GM12875 (cell line): ENCODE data around the gene CADPS.

Experiments used
- H3K4me3 ChIP-seq: one replicate; pipeline ENCODE4 v1.5.1; 2011; ENCODE audit warnings: low read depth, low read length, control low read depth
- CTCF ChIP-seq: IDR thresholded peaks from 2 replicates; pipeline ENCODE4 v1.5.1; 2011; ENCODE audit warnings: low read depth, mild to moderate bottlenecking, control low read depth, inconsistent platforms, low read length, moderate library complexity, borderline replicate concordance; ENCODE audit not compliant: insufficient read depth

Gene CADPS

GRCh38 chr3:62678841-62679240, 196.4 kb downstream of the CADPS start:
- no peak for TF ChIP-seq CTCF

GRCh38 chr3:62677926-62678325, 197.3 kb downstream of the CADPS start:
- TF ChIP-seq CTCF = no peak
- no peak overlapping the region for H3K4me3 ChIP-seq

More at GRCh38 chr3:62678841-62679240, 196.4 kb downstream of the CADPS start:
- H3K4me3 ChIP-seq = no peak overlapping the region

GRCh38 chr3:62676689-62677271, 198.4 kb downstream of the CADPS start:
- no peak overlapping the region for H3K4me3 ChIP-seq

GRCh38 chr3:62675492-62675891, 199.7 kb downstream of the CADPS start:
- no peak for TF ChIP-seq CTCF

More at GRCh38 chr3:62676689-62677271, 198.4 kb downstream of the CADPS start:
- TF ChIP-seq CTCF = no peak

GRCh38 chr3:62672988-62673313, 202.3 kb downstream of the CADPS start:
- H3K4me3 ChIP-seq = no peak overlapping the region
- no peak for TF ChIP-seq CTCF

More at GRCh38 chr3:62675492-62675891, 199.7 kb downstream of the CADPS start:
- H3K4me3 ChIP-seq = no peak overlapping the region

GRCh38 chr3:62672270-62672987, 202.8 kb downstream of the CADPS start:
- no peak for TF ChIP-seq CTCF
- no peak overlapping the region for H3K4me3 ChIP-seq

- TF ChIP-seq CTCF = no peak
- H3K4me3 ChIP-seq = no peak overlapping the region
These were observed 204.9 kb downstream of the CADPS start for GRCh38 chr3:62670351-62670750.
